ENCODE data around the gene SHPK.

GRCh38 chr17:3641014-3641413, 5.0 kb upstream of the SHPK start:
- TF ChIP-seq CHD2 (IDR thresholded peaks at IDR 0.05; ENCODE audit: low read length, partially characterized antibody) (no peak), CTCF (IDR thresholded peaks at IDR 0.05) (no peak), EP300 (IDR thresholded peaks at IDR 0.05) (no peak), TP53 (CRISPR knock-in tag; IDR thresholded peaks at IDR 0.05) (no peak), EHMT2 (IDR thresholded peaks at IDR 0.05; ENCODE audit: low read depth) (no peak), JUN (IDR thresholded peaks at IDR 0.05) (no peak), HMGXB4 (CRISPR knock-in tag; IDR thresholded peaks at IDR 0.05; ENCODE audit: borderline replicate concordance) (no peak), USF2 (IDR thresholded peaks at IDR 0.05) (no peak), PHF8 (IDR thresholded peaks at IDR 0.05; ENCODE audit: borderline replicate concordance, low read depth) (no peak), RAD21 (conservative IDR thresholded peaks at IDR 0.05 in 1 of 2, IDR thresholded peaks at IDR 0.05 in 1 of 2) (no peak), NPAS2 (CRISPR knock-in tag; IDR thresholded peaks at IDR 0.05; ENCODE audit: borderline replicate concordance) (no peak), MAZ (IDR thresholded peaks at IDR 0.05; ENCODE audit: borderline replicate concordance, low read depth, low read length) (no peak), PBX3 (IDR thresholded peaks at IDR 0.05) (no peak), POLR2A (IDR thresholded peaks at IDR 0.05; ENCODE audit: low read length) (no peak)

Data from A549 (cell line).